Fibroblast of skin of left quadriceps (primary cell): Measurements from ENCODE around the gene NOTCH2.

Source experiments
- DNase-seq, 2 experiments: peaks; one replicate each; pipeline ENCODE4 v3.0.0-alpha.2; 2013; ENCODE audit warnings: low read depth in 2 of 2

Gene NOTCH2

GRCh38 chr1:119975006-119975405 lies 94.5 kb downstream of the NOTCH2 start:
- no peak for DNase-seq

GRCh38 chr1:119974013-119974412 lies 95.4 kb downstream of the NOTCH2 start:
- DNase-seq = no peak

GRCh38 chr1:119971710-119972570 lies 97.5 kb downstream of the NOTCH2 start:
- DNase-seq = no peak

GRCh38 chr1:119968601-119969000 lies 100.9 kb downstream of the NOTCH2 start:
- no peak for DNase-seq

- DNase-seq = no peak
Observed at GRCh38 chr1:119968068-119968492, 101.4 kb downstream of the NOTCH2 start.

GRCh38 chr1:119966681-119967080 lies 102.8 kb downstream of the NOTCH2 start:
- DNase-seq = no peak

- DNase-seq = no peak
Observed at GRCh38 chr1:119966020-119966419, 103.4 kb downstream of the NOTCH2 start.

- DNase-seq = peak; percentile 48 to 58
Observed at GRCh38 chr1:119964673-119965363, 104.6 kb downstream of the NOTCH2 start.

- DNase-seq = no peak
Observed at GRCh38 chr1:119962296-119962968, 107.0 kb downstream of the NOTCH2 start.

- DNase-seq = no peak
Observed at GRCh38 chr1:119960501-119960900, 109.0 kb downstream of the NOTCH2 start.

GRCh38 chr1:119959268-119960220 lies 109.9 kb downstream of the NOTCH2 start:
- DNase-seq = no peak

- no peak for DNase-seq
Observed at GRCh38 chr1:119958223-119958622, 111.2 kb downstream of the NOTCH2 start.

GRCh38 chr1:119956306-119956705 lies 113.2 kb downstream of the NOTCH2 start:
- DNase-seq = no peak

- DNase-seq = no peak
Observed at GRCh38 chr1:119954476-119955422, 114.7 kb downstream of the NOTCH2 start.

- DNase-seq = no peak
Observed at GRCh38 chr1:119953266-119953998, 116.0 kb downstream of the NOTCH2 start.

- DNase-seq = no peak
Observed at GRCh38 chr1:119952496-119952895, 117.0 kb downstream of the NOTCH2 start.

GRCh38 chr1:119948342-119949214 lies 120.9 kb downstream of the NOTCH2 start:
- peak; percentile 57 to 59 for DNase-seq

GRCh38 chr1:119947468-119947867 lies 122.0 kb downstream of the NOTCH2 start:
- DNase-seq = peak; percentile 92 to 93
